Measurements from ENCODE around the gene AIPL1. TPM values are rescaled to one million over a fixed set of nuclear protein-coding genes. Genes with fewer than 3 reads are reported as not detected.

The AIPL1 gene
- total and polyA plus RNA-seq, 10 of the 15 experiments (the other 5 are each of a cell fraction or from before 2014, with no cell fraction given): not detected

- BruUV-seq (replicated peaks): no TSS peak
- FAIRE-seq (peak; percentile 88), ATAC-seq (peak; percentile 98), DNase-seq (ENCODE audit: low read depth, low spot score) (peak; percentile 59)
- Histone ChIP-seq H3K36me3 (ENCODE audit: control insufficient read depth in 2 of 2, insufficient read depth in 2 of 2, low read length in 1 of 2) (peaks cover 0 to 3% of the 10 kb centered on the region in 2 experiments; a peak in 1 of 4 replicates), H3K4me2 (ENCODE audit: control insufficient read depth, insufficient read depth) (peak within 1 kb of the TSS; percentile 89), H3K79me2 (ENCODE audit: control insufficient read depth, insufficient read depth, low read length) (no peaks in the 10 kb centered on the region), H2AFZ (ENCODE audit: control insufficient read depth, low read depth, low read length) (peak within 1 kb of the TSS; percentile 73), H3K27ac (ENCODE audit: control insufficient read depth, insufficient read depth) (peak within 1 kb of the TSS; percentile 43), H3K9me3 (replicated peaks; ENCODE audit: control insufficient read depth, insufficient read depth, low read length) (no peaks in the 10 kb centered on the region), H3K27me3 (replicated peaks in 1 of 2; ENCODE audit: control insufficient read depth in 2 of 2, insufficient read depth in 2 of 2, low read length in 1 of 2) (no peaks in the 10 kb centered on the region), H4K20me1 (ENCODE audit: control insufficient read depth, insufficient read depth) (no peaks in the 10 kb centered on the region), H3K4me3 (peak within 1 kb of the TSS; percentile 75), H3K9ac (ENCODE audit: control insufficient read depth, insufficient read depth, low read length) (peak within 1 kb of the TSS; percentile 67), H3K4me1 (ENCODE audit: control insufficient read depth, insufficient read depth, low read length) (peaks cover 4% of the 10 kb centered on the region; the same call in 1 of the 2 replicates)
- SMC1A ChIA-PET (ENCODE audit: uncharacterized antibody, unreplicated experiment): no interaction called here
- POLR2A ChIA-PET: interaction anchor here (0.6 kb wide), 3 partner anchors 1003 to 1504 kb away, joined by 4 to 9 read pairs (median 4); no protein-coding TSS in a partner anchor
- CTCF ChIA-PET: interaction anchor here (1.0 kb wide), 1 partner anchor 8 kb away, joined by 3 read pairs; no protein-coding TSS in a partner anchor
- in situ Hi-C loops (cut with MboI) (no loop called here), intact Hi-C loops (cut with micrococcal nuclease; ENCODE audit: unreplicated experiment) (no loop called here)
- WGBS (ENCODE audit: insufficient coverage, insufficient replicate concordance, low lambda C conversion rate, missing lambda C conversion rate): 1% methylated on average over 28 of the region's 62 CpGs
- RAD21 ChIA-PET (ENCODE audit: unreplicated experiment): interaction anchor here (0.7 to 0.9 kb wide), 2 partner anchors 637 to 1713 kb away, joined by 3 read pairs; no protein-coding TSS in a partner anchor
- 0 out of 2 replicates have a peak, but pooled peaks have one; percentile 34 for TF ChIP-seq ELK1 (IDR thresholded peaks at IDR 0.05; ENCODE audit: low read depth, low read length)
- TF ChIP-seq SMC3 (IDR thresholded peaks at IDR 0.05; ENCODE audit: borderline replicate concordance, low read length): no peak
- TF ChIP-seq ZBTB4 (CRISPR knock-in tag; IDR thresholded peaks at IDR 0.05): no peak
- no peak for TF ChIP-seq ZNF687 (IDR thresholded peaks at IDR 0.05)
- TF ChIP-seq IRF3 (IDR thresholded peaks at IDR 0.05): no peak
- peak; percentile 71 for TF ChIP-seq MXI1 (IDR thresholded peaks at IDR 0.05; ENCODE audit: low read depth, low read length)
- peak; percentile 7; the same call in 1 of the 2 replicates for TF ChIP-seq SMAD5 (IDR thresholded peaks at IDR 0.05; ENCODE audit: low read depth)
Measured at GRCh38 chr17:6443692-6444570, 9.0 kb upstream of the AIPL1 start, which contains the start of gene PIMREG. TSS of gene PIMREG (plus strand) at chr17:6444455. CDS start at chr17:6445111, 656 bp downstream.
